Measurements from ENCODE around the gene RPL4.

The RPL4 gene

DNA sequence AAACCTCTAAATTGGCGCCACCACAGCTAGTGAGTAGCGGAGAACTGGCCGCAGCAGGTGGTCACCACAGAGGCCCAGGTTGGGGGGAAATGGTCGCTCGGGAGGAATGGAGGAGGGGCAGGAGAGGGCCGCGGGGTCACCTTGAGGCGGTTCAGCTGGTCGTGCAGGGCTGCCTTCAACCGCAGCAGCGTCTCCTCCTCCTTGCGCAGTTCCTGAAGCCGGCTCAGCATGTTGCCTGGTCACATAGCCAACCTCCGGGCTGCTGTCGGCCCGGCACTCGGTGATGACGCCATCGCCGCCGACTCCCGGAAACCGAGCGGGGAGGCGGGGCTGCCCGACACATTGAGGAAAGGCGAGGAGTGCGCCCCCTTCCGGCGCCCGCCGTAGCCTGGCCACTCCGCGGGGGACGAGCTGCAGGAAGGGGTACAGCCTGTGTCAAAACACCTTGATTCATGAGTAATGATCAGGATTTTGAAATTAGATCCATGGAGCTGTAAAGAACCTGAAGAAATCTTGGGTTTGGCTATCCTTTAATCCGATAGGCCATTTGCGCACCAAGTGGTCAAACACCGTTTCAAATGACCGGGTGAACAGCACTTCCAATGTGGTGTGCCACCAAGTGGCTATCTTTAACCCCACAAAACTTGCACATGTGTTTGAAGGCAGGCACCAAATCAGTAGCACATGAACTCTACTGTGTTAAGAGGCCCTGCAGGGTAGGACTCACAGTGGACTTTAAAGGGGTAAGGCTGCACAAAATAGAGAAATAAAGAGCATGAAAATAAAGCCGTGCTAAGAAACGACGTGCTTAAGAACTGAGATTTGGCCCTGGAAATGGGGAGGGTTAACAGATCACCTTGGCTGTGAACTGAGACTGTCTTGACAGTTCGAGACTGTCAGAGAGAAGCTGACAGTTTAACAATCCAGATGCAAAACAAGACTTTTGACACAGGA lies 6.9 kb downstream of the RPL4 start, which contains the start of gene SNAPC5:
Gene SNAPC5 (minus strand): TSS at position 261 of the 954 bp plus-strand sequence. CDS start 31 bp downstream, at position 230.
- H3K4ac ChIP-seq (ENCODE audit: low read depth, low read length), result peak within 1 kb of the TSS; percentile 2
- no peaks in the 10 kb centered on the region for H3K9me3 ChIP-seq (ENCODE audit: insufficient read depth, low read depth, low read length)
- H3K4me1 ChIP-seq (ENCODE audit: control insufficient read depth in 1 of 2, insufficient read depth in 2 of 2, low read length in 2 of 2), result peaks cover 4% of the 10 kb centered on the region in 2 experiments
- peak within 1 kb of the TSS; percentile 77 for H3K9ac ChIP-seq (ENCODE audit: low read length)
- WGBS (ENCODE audit: extremely low coverage, insufficient coverage, insufficient read length), result no CpG with 5 or more reads among the region's 43 CpGs
- peak within 1 kb of the TSS; percentile 50 for H2AK5ac ChIP-seq (ENCODE audit: low read length)
- peak within 1 kb of the TSS; percentile 30 for H4K91ac ChIP-seq (ENCODE audit: low read depth, low read length)
- peak within 1 kb of the TSS; percentile 14 for H2BK120ac ChIP-seq (ENCODE audit: insufficient read depth, low read length, poor library complexity)
- H2BK12ac ChIP-seq (ENCODE audit: low read length), result no peak within 1 kb of the TSS
- DNase-seq, result peak; percentile 96 to 97
- H4K8ac ChIP-seq (ENCODE audit: low read depth, low read length), result peak within 1 kb of the TSS; percentile 69
- no peaks in the 10 kb centered on the region for H3K27me3 ChIP-seq (ENCODE audit: insufficient read depth, low read length)
- no peak within 1 kb of the TSS for H3K23ac ChIP-seq (ENCODE audit: low read length)
- peak within 1 kb of the TSS; percentile 48 for H4K12ac ChIP-seq (ENCODE audit: low read depth, low read length)
- peak within 1 kb of the TSS; percentile 87 for H3K4me3 ChIP-seq (ENCODE audit: low read depth, low read length)
- H3K18ac ChIP-seq (ENCODE audit: low read length), result peak within 1 kb of the TSS; percentile 35
- H3K36me3 ChIP-seq (ENCODE audit: control insufficient read depth in 1 of 2, insufficient read depth in 2 of 2, low read length in 2 of 2), result peaks cover 21 to 45% of the 10 kb centered on the region in 2 experiments
- peak within 1 kb of the TSS; percentile 4 for H2BK5ac ChIP-seq (ENCODE audit: low read depth, low read length, poor library complexity)
- H3K79me2 ChIP-seq (ENCODE audit: control insufficient read depth, insufficient read depth, low read length, poor library complexity), result peaks cover 2% of the 10 kb centered on the region
- H3K27ac ChIP-seq (ENCODE audit: low read depth, low read length), result peak within 1 kb of the TSS; percentile 81
- H3K4me2 ChIP-seq (ENCODE audit: low read length), result peak within 1 kb of the TSS; percentile 88
- peaks cover 5% of the 10 kb centered on the region for H3K79me1 ChIP-seq (ENCODE audit: low read length)
- H3K14ac ChIP-seq (ENCODE audit: low read length), result peak within 1 kb of the TSS; percentile 47
- H2AFZ ChIP-seq (ENCODE audit: insufficient read depth, low read length, poor library complexity), result peak within 1 kb of the TSS; percentile 21

DNA sequence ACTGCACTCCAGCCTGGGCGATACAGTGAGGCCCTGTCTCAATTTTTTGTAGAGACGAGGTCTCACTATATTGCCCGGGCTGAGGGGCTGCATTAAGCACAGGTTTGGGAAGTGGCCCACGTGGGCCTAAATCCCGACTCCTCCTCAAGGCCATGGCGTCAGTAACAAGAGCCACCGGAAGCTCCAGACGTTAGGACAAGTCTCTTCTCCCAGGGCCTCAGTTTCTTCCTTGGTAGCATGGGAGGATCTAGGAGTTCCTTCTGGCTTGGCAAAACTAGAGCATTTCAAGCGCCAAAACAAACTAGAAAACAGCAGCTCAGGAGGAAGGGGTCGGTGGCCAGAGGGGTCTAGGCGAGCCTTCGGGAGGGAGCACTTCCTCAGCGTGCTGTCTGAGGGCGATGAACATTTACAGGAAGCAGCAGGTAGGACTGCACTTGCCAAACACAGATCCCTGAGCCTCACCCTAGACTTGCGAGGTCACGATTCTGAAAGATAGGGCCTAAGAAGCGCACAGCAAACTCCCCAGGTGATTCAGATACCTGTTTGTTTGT lies 7.6 kb downstream of the RPL4 start:
- Histone ChIP-seq H3K4ac (ENCODE audit: low read depth, low read length) (peak overlapping the region; percentile 2), H3K27ac (ENCODE audit: low read depth, low read length) (peak overlapping the region; percentile 81), H3K4me3 (ENCODE audit: low read depth, low read length) (peak overlapping the region; percentile 87), H4K12ac (ENCODE audit: low read depth, low read length) (peak overlapping the region; percentile 48), H3K14ac (ENCODE audit: low read length) (peak overlapping the region; percentile 47), H4K8ac (ENCODE audit: low read depth, low read length) (peak overlapping the region; percentile 69), H3K18ac (ENCODE audit: low read length) (peak overlapping the region; percentile 35), H3K4me2 (ENCODE audit: low read length) (peak overlapping the region; percentile 88), H3K79me2 (ENCODE audit: control insufficient read depth, insufficient read depth, low read length, poor library complexity) (peaks cover 2% of the 10 kb centered on the region), H4K91ac (ENCODE audit: low read depth, low read length) (peak overlapping the region; percentile 30), H2BK12ac (ENCODE audit: low read length) (no peak overlapping the region), H2AK5ac (ENCODE audit: low read length) (peak overlapping the region; percentile 50), H3K9me3 (ENCODE audit: insufficient read depth, low read depth, low read length) (no peaks in the 10 kb centered on the region), H3K27me3 (ENCODE audit: insufficient read depth, low read length) (no peaks in the 10 kb centered on the region), H3K9ac (ENCODE audit: low read length) (peak overlapping the region; percentile 77), H2BK120ac (ENCODE audit: insufficient read depth, low read length, poor library complexity) (peak overlapping the region; percentile 14), H3K23ac (ENCODE audit: low read length) (no peak overlapping the region), H3K4me1 (ENCODE audit: control insufficient read depth in 1 of 2, insufficient read depth in 2 of 2, low read length in 2 of 2) (peaks cover 4% of the 10 kb centered on the region in 2 experiments), H2BK5ac (ENCODE audit: low read depth, low read length, poor library complexity) (peak overlapping the region; percentile 4), H2AFZ (ENCODE audit: insufficient read depth, low read length, poor library complexity) (peak overlapping the region; percentile 21), H3K36me3 (ENCODE audit: control insufficient read depth in 1 of 2, insufficient read depth in 2 of 2, low read length in 2 of 2) (peaks cover 19 to 41% of the 10 kb centered on the region in 2 experiments), H3K79me1 (ENCODE audit: low read length) (peaks cover 5% of the 10 kb centered on the region)
- no peak for DNase-seq
- WGBS (ENCODE audit: extremely low coverage, insufficient coverage, insufficient read length), result no CpG with 5 or more reads among the region's 17 CpGs

DNA sequence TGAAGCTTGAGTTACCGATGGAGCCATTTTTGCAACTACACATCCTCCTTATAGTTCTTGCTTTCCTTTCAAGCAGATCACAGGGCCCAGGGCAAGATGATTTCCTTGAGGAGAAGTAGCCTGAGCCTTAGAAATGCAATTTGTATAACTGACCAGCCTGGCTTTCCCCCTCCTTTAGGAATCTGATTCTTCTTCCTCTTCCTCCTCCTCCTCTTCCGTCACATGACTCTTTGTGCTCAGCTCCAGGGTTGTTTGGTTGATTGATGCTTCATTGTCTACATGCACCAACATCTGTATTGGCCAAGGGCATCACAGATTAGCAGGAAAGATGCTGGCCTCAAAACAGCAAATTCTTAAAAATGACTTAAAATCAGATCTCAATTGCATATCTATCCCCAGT lies 10.4 kb downstream of the RPL4 start:
- no peak overlapping the region for H2BK5ac ChIP-seq (ENCODE audit: low read depth, low read length, poor library complexity)
- H3K36me3 ChIP-seq (ENCODE audit: control insufficient read depth in 1 of 2, insufficient read depth in 2 of 2, low read length in 2 of 2), result peaks cover 18 to 37% of the 10 kb centered on the region in 2 experiments
- no peak overlapping the region for H4K8ac ChIP-seq (ENCODE audit: low read depth, low read length)
- no peak overlapping the region for H4K91ac ChIP-seq (ENCODE audit: low read depth, low read length)
- no peak overlapping the region for H3K14ac ChIP-seq (ENCODE audit: low read length)
- H4K12ac ChIP-seq (ENCODE audit: low read depth, low read length), result no peak overlapping the region
- no peak overlapping the region for H2BK120ac ChIP-seq (ENCODE audit: insufficient read depth, low read length, poor library complexity)
- H3K4me2 ChIP-seq (ENCODE audit: low read length), result no peak overlapping the region
- H3K23ac ChIP-seq (ENCODE audit: low read length), result no peak overlapping the region
- H3K79me2 ChIP-seq (ENCODE audit: control insufficient read depth, insufficient read depth, low read length, poor library complexity), result peaks cover 2% of the 10 kb centered on the region
- H2AK5ac ChIP-seq (ENCODE audit: low read length), result no peak overlapping the region
- no peak overlapping the region for H3K4me3 ChIP-seq (ENCODE audit: low read depth, low read length)
- no peak overlapping the region for H3K9ac ChIP-seq (ENCODE audit: low read length)
- H3K27ac ChIP-seq (ENCODE audit: low read depth, low read length), result no peak overlapping the region
- H3K9me3 ChIP-seq (ENCODE audit: insufficient read depth, low read depth, low read length), result no peaks in the 10 kb centered on the region
- no peak overlapping the region for H3K4ac ChIP-seq (ENCODE audit: low read depth, low read length)
- H3K27me3 ChIP-seq (ENCODE audit: insufficient read depth, low read length), result no peaks in the 10 kb centered on the region
- no peak overlapping the region for H2AFZ ChIP-seq (ENCODE audit: insufficient read depth, low read length, poor library complexity)
- no CpG with 5 or more reads among the region's 2 CpGs for WGBS (ENCODE audit: extremely low coverage, insufficient coverage, insufficient read length)
- no peak for DNase-seq
- H3K4me1 ChIP-seq (ENCODE audit: control insufficient read depth in 1 of 2, insufficient read depth in 2 of 2, low read length in 2 of 2), result peaks cover 4% of the 10 kb centered on the region in 2 experiments
- H3K18ac ChIP-seq (ENCODE audit: low read length), result no peak overlapping the region
- peaks cover 5% of the 10 kb centered on the region for H3K79me1 ChIP-seq (ENCODE audit: low read length)
- H2BK12ac ChIP-seq (ENCODE audit: low read length), result no peak overlapping the region

DNA sequence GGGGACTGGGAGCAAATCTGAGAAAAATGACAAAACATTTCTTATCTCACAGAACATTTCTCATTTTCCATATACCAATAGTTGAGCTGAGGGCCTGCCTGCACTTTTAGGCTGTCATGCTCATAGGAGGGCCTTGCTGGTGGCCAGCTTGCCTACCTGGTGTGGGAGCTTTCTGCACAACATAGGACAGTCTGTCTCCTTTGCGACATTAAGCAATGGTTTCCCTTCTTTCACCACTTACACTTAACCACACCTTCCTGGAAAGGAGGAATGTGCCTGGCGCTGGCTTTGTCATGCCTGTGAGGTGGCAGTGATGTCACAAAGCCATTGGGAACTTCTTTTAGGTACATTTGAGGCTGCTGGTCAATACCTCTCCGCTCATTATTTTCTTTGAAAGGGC lies 12.8 kb downstream of the RPL4 start:
- H3K27me3 ChIP-seq (ENCODE audit: insufficient read depth, low read length), result no peaks in the 10 kb centered on the region
- H3K4me3 ChIP-seq (ENCODE audit: low read depth, low read length), result no peak overlapping the region
- no peaks in the 10 kb centered on the region for H3K79me1 ChIP-seq (ENCODE audit: low read length)
- no CpG with 5 or more reads among the region's 3 CpGs for WGBS (ENCODE audit: extremely low coverage, insufficient coverage, insufficient read length)
- no peak overlapping the region for H2BK5ac ChIP-seq (ENCODE audit: low read depth, low read length, poor library complexity)
- H3K4ac ChIP-seq (ENCODE audit: low read depth, low read length), result no peak overlapping the region
- peak in 1 of 2 donors; percentile 29 for DNase-seq
- no peak overlapping the region for H3K27ac ChIP-seq (ENCODE audit: low read depth, low read length)
- H2AFZ ChIP-seq (ENCODE audit: insufficient read depth, low read length, poor library complexity), result no peak overlapping the region
- H2BK12ac ChIP-seq (ENCODE audit: low read length), result no peak overlapping the region
- no peak overlapping the region for H3K9ac ChIP-seq (ENCODE audit: low read length)
- no peak overlapping the region for H4K8ac ChIP-seq (ENCODE audit: low read depth, low read length)
- H3K4me2 ChIP-seq (ENCODE audit: low read length), result no peak overlapping the region
- no peak overlapping the region for H3K18ac ChIP-seq (ENCODE audit: low read length)
- H3K79me2 ChIP-seq (ENCODE audit: control insufficient read depth, insufficient read depth, low read length, poor library complexity), result no peaks in the 10 kb centered on the region
- H2AK5ac ChIP-seq (ENCODE audit: low read length), result no peak overlapping the region
- H3K23ac ChIP-seq (ENCODE audit: low read length), result no peak overlapping the region
- H3K14ac ChIP-seq (ENCODE audit: low read length), result no peak overlapping the region
- H3K36me3 ChIP-seq (ENCODE audit: control insufficient read depth in 1 of 2, insufficient read depth in 2 of 2, low read length in 2 of 2), result peaks cover 23 to 52% of the 10 kb centered on the region in 2 experiments
- H4K91ac ChIP-seq (ENCODE audit: low read depth, low read length), result no peak overlapping the region
- H3K9me3 ChIP-seq (ENCODE audit: insufficient read depth, low read depth, low read length), result no peaks in the 10 kb centered on the region
- H3K4me1 ChIP-seq (ENCODE audit: control insufficient read depth in 1 of 2, insufficient read depth in 2 of 2, low read length in 2 of 2), result peaks cover under 1% of the 10 kb centered on the region in 2 experiments
- no peak overlapping the region for H2BK120ac ChIP-seq (ENCODE audit: insufficient read depth, low read length, poor library complexity)
- H4K12ac ChIP-seq (ENCODE audit: low read depth, low read length), result no peak overlapping the region

Measured in trophoblast cell (in vitro differentiated cells and primary cell).